Prostate gland (tissue), 2 donors: ENCODE measurements around the gene CD9.

Source experiments
- POLR2A ChIP-seq: fragments of 450-650 bp; IDR thresholded peaks from one replicate; pipeline ENCODE4 v1.6.1; 2016; ENCODE audit warnings: antibody characterized with exemption, mild to moderate bottlenecking
- TF ChIP-seq, protein P1 (sequence below), 4 experiments: fragments of 200-600 bp in 2 of 4; fragments of 450-650 bp in 2 of 4; sonication (generic) in 2 of 4; IDR thresholded peaks; 1 replicate in 3 of 4; 2 replicates in 1 of 4; pipeline ENCODE4 v1.5.1; 2016 to 2019; ENCODE audit warnings: antibody characterized with exemption in 4 of 4, mild to moderate bottlenecking in 2 of 4, moderate library complexity in 2 of 4

- TF ChIP-seq, protein P1, sequence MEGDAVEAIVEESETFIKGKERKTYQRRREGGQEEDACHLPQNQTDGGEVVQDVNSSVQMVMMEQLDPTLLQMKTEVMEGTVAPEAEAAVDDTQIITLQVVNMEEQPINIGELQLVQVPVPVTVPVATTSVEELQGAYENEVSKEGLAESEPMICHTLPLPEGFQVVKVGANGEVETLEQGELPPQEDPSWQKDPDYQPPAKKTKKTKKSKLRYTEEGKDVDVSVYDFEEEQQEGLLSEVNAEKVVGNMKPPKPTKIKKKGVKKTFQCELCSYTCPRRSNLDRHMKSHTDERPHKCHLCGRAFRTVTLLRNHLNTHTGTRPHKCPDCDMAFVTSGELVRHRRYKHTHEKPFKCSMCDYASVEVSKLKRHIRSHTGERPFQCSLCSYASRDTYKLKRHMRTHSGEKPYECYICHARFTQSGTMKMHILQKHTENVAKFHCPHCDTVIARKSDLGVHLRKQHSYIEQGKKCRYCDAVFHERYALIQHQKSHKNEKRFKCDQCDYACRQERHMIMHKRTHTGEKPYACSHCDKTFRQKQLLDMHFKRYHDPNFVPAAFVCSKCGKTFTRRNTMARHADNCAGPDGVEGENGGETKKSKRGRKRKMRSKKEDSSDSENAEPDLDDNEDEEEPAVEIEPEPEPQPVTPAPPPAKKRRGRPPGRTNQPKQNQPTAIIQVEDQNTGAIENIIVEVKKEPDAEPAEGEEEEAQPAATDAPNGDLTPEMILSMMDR (IDR thresholded peaks at IDR 0.05), result no peak
- TF ChIP-seq POLR2A, result no peak
Observed at GRCh38 chr12:6254491-6254890, 54.3 kb downstream of the CD9 start.
